Sigmoid colon (tissue), 7 donors: ENCODE results near the gene RPGRIP1L. TPM values are rescaled to one million over a fixed set of nuclear protein-coding genes. Genes with fewer than 3 reads are reported as not detected.
A peak's percentile ranks its signal among the peaks of the same experiment; 100 is the strongest.
"Not testable (repeated sequence)": the region's sequence is repeated elsewhere in the genome, so short reads cannot be mapped to it uniquely, and the experiment has no call there.

ENCODE experiments used
- DNase-seq: peaks from one replicate; pipeline ENCODE4 v3.0.0-alpha.2; 2019
- H3K27ac ChIP-seq, 4 donors: fragments of 200-600 bp; sonication (generic); one replicate each; pipeline ENCODE4 v1.5.1; 2016 to 2019; ENCODE audit warnings: mild to moderate bottlenecking in 1 of 4
- H3K27me3 ChIP-seq, 3 donors: fragments of 200-600 bp; sonication (generic); one replicate each; pipeline ENCODE4 v1.5.1; 2019; ENCODE audit warnings: mild to moderate bottlenecking in 1 of 3
- H3K36me3 ChIP-seq, 4 donors: fragments of 200-600 bp; sonication (generic); one replicate each; pipeline ENCODE4 v1.5.1; 2016 to 2019
- H3K4me1 ChIP-seq, 4 donors: fragments of 200-600 bp; sonication (generic); one replicate each; pipeline ENCODE4 v1.5.1; 2017 to 2019
- H3K4me3 ChIP-seq, 4 donors: fragments of 200-600 bp; sonication (generic); one replicate each; pipeline ENCODE4 v1.5.1; 2017 to 2019; ENCODE audit warnings: mild to moderate bottlenecking in 2 of 4, moderate library complexity in 1 of 4
- H3K9me3 ChIP-seq, 4 donors: fragments of 200-600 bp in 3 of 4; sonication (generic) in 3 of 4; one replicate each; pipeline versions ENCODE4 v1.5.1 to v1.6.1; 2013 to 2019
- CTCF ChIP-seq, 4 experiments: fragments of 450-650 bp in 3 of 4; fragments of 200-600 bp in 1 of 4; IDR thresholded peaks; one replicate each; pipeline ENCODE4 v1.5.1; 2016 to 2019; ENCODE audit warnings: antibody characterized with exemption in 4 of 4, mild to moderate bottlenecking in 3 of 4, moderate library complexity in 2 of 4
- EP300 ChIP-seq, 4 donors: sonication (generic); formaldehyde crosslinking; IDR thresholded peaks; one replicate each; pipeline ENCODE4 v1.6.1; 2017; ENCODE audit warnings: antibody characterized with exemption in 4 of 4
- POLR2A ChIP-seq, 2 donors: fragments of 450-650 bp; IDR thresholded peaks; one replicate each; pipeline ENCODE4 v1.6.1; 2016; ENCODE audit warnings: antibody characterized with exemption in 2 of 2, mild to moderate bottlenecking in 2 of 2, moderate library complexity in 2 of 2
- POLR2AphosphoS5 ChIP-seq, 4 donors: sonication (generic); formaldehyde crosslinking; IDR thresholded peaks; one replicate each; pipeline ENCODE4 v1.6.1; 2017; ENCODE audit warnings: antibody characterized with exemption in 4 of 4
- WGBS, 2 donors: extraction: QIAGEN DNeasy Blood & Tissue Kit; methylation state at CpG; one replicate each; pipeline ENCODE4 v1.1.7; 2013; 5-methylcytosine and 5-hydroxymethylcytosine counted together
- intact Hi-C: fragments of 100-400 bp; cut with DNase I; formaldehyde crosslinking; loops from one replicate; pipeline ENCODE4 v1.15.1; 2023
- polyA plus RNA-seq, 3 donors: library from polyadenylated mRNA; stranded (reverse); fragments of 200-250 nt; gene quantifications; one replicate each; pipeline ENCODE4 v1.2.3, GENCODE V29; 2013
- total RNA-seq, 4 donors: library from RNA; depleted of rRNA; stranded (reverse); fragments of >200 nt; gene quantifications; one replicate each; pipeline ENCODE4 v1.1.0, GENCODE V29; 2016
- donor health status: healthy with polysubstance abuse.
- donor health status: Bipolar disorder and iron deficiency.
- donor health status: healthy.

Gene RPGRIP1L
- total and polyA plus RNA-seq, 7 donors: 0.46 to 5.8 (median 3.6) TPM

DNA sequence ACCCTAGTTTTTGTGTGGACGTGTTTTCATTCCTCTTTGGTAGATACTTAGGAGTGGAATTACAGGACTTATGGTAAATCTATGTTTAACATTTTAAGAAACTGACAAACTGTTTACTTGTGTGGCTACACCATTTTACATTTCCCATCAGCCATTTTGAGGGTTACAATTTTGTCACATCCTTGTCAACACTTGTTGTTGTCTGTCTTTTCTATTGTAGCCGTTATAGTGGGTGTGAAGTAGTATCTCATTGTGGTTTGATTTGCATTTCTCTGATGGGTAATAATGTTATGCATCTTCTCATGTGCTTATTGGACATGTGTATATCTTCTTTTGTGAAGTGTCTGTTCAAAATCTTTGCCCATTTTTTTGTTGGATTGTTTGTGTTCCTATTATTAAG, 4.8 kb upstream of the RPGRIP1L start:
- Histone ChIP-seq H3K4me3 (no peak overlapping the region), H3K4me1 (peaks cover 0 to 29% (median 18%) of the 10 kb centered on the region in 4 donors), H3K27ac (no peak overlapping the region), H3K36me3 (no peaks in the 10 kb centered on the region), H3K27me3 (no peaks in the 10 kb centered on the region), H3K9me3 (no peaks in the 10 kb centered on the region)
- 92% methylated on average over 2 of the region's 2 CpGs for WGBS, 2 donors
- no peak for TF ChIP-seq POLR2AphosphoS5 (IDR thresholded peaks at IDR 0.05)
- no peak for TF ChIP-seq CTCF (IDR thresholded peaks at IDR 0.05)
- intact Hi-C loops: no loop called here
- no peak for DNase-seq

DNA sequence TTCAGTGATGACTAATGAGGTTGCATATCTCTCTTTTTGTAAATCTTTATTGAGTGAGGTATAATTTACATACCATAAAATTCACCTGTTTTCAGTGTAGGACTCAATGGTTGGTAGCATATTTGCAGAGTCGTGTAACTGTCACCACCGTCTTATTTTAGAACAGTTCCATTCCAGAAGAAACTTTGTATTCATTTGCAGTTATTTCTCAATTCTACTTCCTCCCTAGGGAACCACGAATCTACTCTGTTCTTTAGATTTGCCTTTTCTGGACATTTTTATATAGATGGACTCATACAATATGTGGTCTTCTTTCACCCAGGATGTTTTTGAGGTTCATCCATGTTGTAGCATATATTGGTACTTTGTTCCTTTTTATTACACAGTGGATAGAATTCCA, 4.0 kb upstream of the RPGRIP1L start:
- no peak for DNase-seq
- H3K4me1 ChIP-seq: peaks cover 0 to 31% (median 15%) of the 10 kb centered on the region in 4 donors
- intact Hi-C loops: no loop called here
- WGBS, 2 donors: 56 to 73% methylated on average over 3 of the region's 3 CpGs
- no peaks in the 10 kb centered on the region for H3K9me3 ChIP-seq
- H3K27me3 ChIP-seq: no peaks in the 10 kb centered on the region
- no peak overlapping the region for H3K4me3 ChIP-seq
- no peak overlapping the region for H3K27ac ChIP-seq
- no peaks in the 10 kb centered on the region for H3K36me3 ChIP-seq
- TF ChIP-seq EP300 (IDR thresholded peaks at IDR 0.05) (no peak), POLR2A (IDR thresholded peaks at IDR 0.05) (no peak), CTCF (IDR thresholded peaks at IDR 0.05) (no peak), POLR2AphosphoS5 (IDR thresholded peaks at IDR 0.05) (no peak)

GRCh38 chr16:53704445-53704813, 770 bp upstream of the RPGRIP1L start:
- Histone ChIP-seq H3K4me1 (peaks cover 0 to 28% (median 14%) of the 10 kb centered on the region in 4 donors), H3K36me3 (no peaks in the 10 kb centered on the region), H3K27ac (peak overlapping the region; percentile 71 to 79 (median 73)), H3K9me3 (no peaks in the 10 kb centered on the region), H3K27me3 (no peaks in the 10 kb centered on the region), H3K4me3 (peak overlapping the region; percentile 49 to 81 (median 74))
- TF ChIP-seq POLR2A (IDR thresholded peaks at IDR 0.05): no peak
- TF ChIP-seq POLR2AphosphoS5 (IDR thresholded peaks at IDR 0.05): no peak
- no peak for TF ChIP-seq CTCF (IDR thresholded peaks at IDR 0.05)
- no peak for TF ChIP-seq EP300 (IDR thresholded peaks at IDR 0.05)
- WGBS, 2 donors: 4 to 18% methylated on average over 6 of the region's 6 CpGs
- no peak for DNase-seq
- intact Hi-C loops: loop anchor here (5.0 kb wide), 1 partner anchor 202 kb away; the partner anchor contains the start of gene AKTIP

- H3K27me3 ChIP-seq, H3K4me3 ChIP-seq, intact Hi-C loops, H3K9me3 ChIP-seq, H3K4me1 ChIP-seq, H3K36me3 ChIP-seq, DNase-seq, H3K27ac ChIP-seq: not testable (repeated sequence)
- 95 to 98% methylated on average over 31 of the region's 31 CpGs for WGBS, 2 donors
Measured at GRCh38 chr16:53698271-53698670, 5.4 kb downstream of the RPGRIP1L start.

GRCh38 chr16:53695070-53695469, 8.6 kb downstream of the RPGRIP1L start:
- Histone ChIP-seq H3K36me3 (peaks cover 0 to 24% (median 0%) of the 10 kb centered on the region in 4 donors), H3K4me1 (no peaks in the 10 kb centered on the region), H3K27me3 (no peaks in the 10 kb centered on the region), H3K9me3 (no peaks in the 10 kb centered on the region), H3K4me3 (no peak overlapping the region), H3K27ac (no peak overlapping the region)
- WGBS, 2 donors: 94 to 96% methylated on average over 1 of the region's 1 CpG
- intact Hi-C loops: no loop called here
- no peak for DNase-seq
- TF ChIP-seq EP300 (IDR thresholded peaks at IDR 0.05) (no peak), POLR2AphosphoS5 (IDR thresholded peaks at IDR 0.05) (no peak), CTCF (IDR thresholded peaks at IDR 0.05) (no peak), POLR2A (IDR thresholded peaks at IDR 0.05) (no peak)
